ENCODE results near the gene VPS37C. TPM values are rescaled to one million over a fixed set of nuclear protein-coding genes. Genes with fewer than 3 reads are reported as not detected.
A peak's percentile ranks its signal among the peaks of the same experiment; 100 is the strongest.

Gene VPS37C
- total RNA-seq, 1 donor from 2014 or later, result 28.1 TPM

- DNase-seq (ENCODE audit: low spot score, unreplicated experiment), result no peak
- Mint-ChIP-seq H3K36me3 (ENCODE audit: insufficient read depth) (no peaks in the 10 kb centered on the region), H3K27ac (peak overlapping the region; percentile 5), H3K9me3 (ENCODE audit: low read depth) (no peaks in the 10 kb centered on the region), H3K27me3 (peaks cover 3% of the 10 kb centered on the region), H3K4me1 (ENCODE audit: low read depth) (peaks cover 6% of the 10 kb centered on the region), H3K4me3 (ENCODE audit: low read depth) (no peak overlapping the region)
- no peak for TF ChIP-seq CTCF (IDR thresholded peaks at IDR 0.05; ENCODE audit: unreplicated experiment)
Observed at GRCh38 chr11:61120706-61121191, 40.5 kb downstream of the VPS37C start.

GRCh38 chr11:61120099-61120705, 41.0 kb downstream of the VPS37C start:
- DNase-seq (ENCODE audit: low spot score, unreplicated experiment), result no peak
- H3K4me3 Mint-ChIP-seq (ENCODE audit: low read depth), result no peak overlapping the region
- no peak overlapping the region for H3K27ac Mint-ChIP-seq
- no peak for TF ChIP-seq CTCF (IDR thresholded peaks at IDR 0.05; ENCODE audit: unreplicated experiment)
- peaks cover 6% of the 10 kb centered on the region for H3K4me1 Mint-ChIP-seq (ENCODE audit: low read depth)
- no peaks in the 10 kb centered on the region for H3K36me3 Mint-ChIP-seq (ENCODE audit: insufficient read depth)
- no peaks in the 10 kb centered on the region for H3K9me3 Mint-ChIP-seq (ENCODE audit: low read depth)
- peaks cover 3% of the 10 kb centered on the region for H3K27me3 Mint-ChIP-seq

GRCh38 chr11:61119571-61119970, 41.7 kb downstream of the VPS37C start:
- no peak overlapping the region for H3K4me3 Mint-ChIP-seq (ENCODE audit: low read depth)
- peaks cover 6% of the 10 kb centered on the region for H3K4me1 Mint-ChIP-seq (ENCODE audit: low read depth)
- peaks cover 3% of the 10 kb centered on the region for H3K27me3 Mint-ChIP-seq
- no peaks in the 10 kb centered on the region for H3K36me3 Mint-ChIP-seq (ENCODE audit: insufficient read depth)
- DNase-seq (ENCODE audit: low spot score, unreplicated experiment), result no peak
- TF ChIP-seq CTCF (IDR thresholded peaks at IDR 0.05; ENCODE audit: unreplicated experiment), result no peak
- no peaks in the 10 kb centered on the region for H3K9me3 Mint-ChIP-seq (ENCODE audit: low read depth)
- H3K27ac Mint-ChIP-seq, result no peak overlapping the region

GRCh38 chr11:61119055-61119454, 42.2 kb downstream of the VPS37C start:
- no peak for TF ChIP-seq CTCF (IDR thresholded peaks at IDR 0.05; ENCODE audit: unreplicated experiment)
- Mint-ChIP-seq H3K4me3 (ENCODE audit: low read depth) (no peak overlapping the region), H3K9me3 (ENCODE audit: low read depth) (no peaks in the 10 kb centered on the region), H3K27me3 (peaks cover 3% of the 10 kb centered on the region), H3K27ac (no peak overlapping the region), H3K4me1 (ENCODE audit: low read depth) (peaks cover 6% of the 10 kb centered on the region), H3K36me3 (ENCODE audit: insufficient read depth) (no peaks in the 10 kb centered on the region)
- no peak for DNase-seq (ENCODE audit: low spot score, unreplicated experiment)

- DNase-seq (ENCODE audit: low spot score, unreplicated experiment), result no peak
- no peaks in the 10 kb centered on the region for H3K9me3 Mint-ChIP-seq (ENCODE audit: low read depth)
- H3K4me1 Mint-ChIP-seq (ENCODE audit: low read depth), result peaks cover 6% of the 10 kb centered on the region
- peaks cover 3% of the 10 kb centered on the region for H3K27me3 Mint-ChIP-seq
- H3K4me3 Mint-ChIP-seq (ENCODE audit: low read depth), result no peak overlapping the region
- no peak for TF ChIP-seq CTCF (IDR thresholded peaks at IDR 0.05; ENCODE audit: unreplicated experiment)
- H3K36me3 Mint-ChIP-seq (ENCODE audit: insufficient read depth), result no peaks in the 10 kb centered on the region
- no peak overlapping the region for H3K27ac Mint-ChIP-seq
Observed at GRCh38 chr11:61118406-61118805, 42.8 kb downstream of the VPS37C start.

All from progenitor cell of endocrine pancreas (in vitro differentiated cells).